RKO (cell line): Measurements from ENCODE around the gene CACTIN.
"Not testable (repeated sequence)": the region's sequence is repeated elsewhere in the genome, so short reads cannot be mapped to it uniquely, and the experiment has no call there.

Experiments
- DNase-seq: peaks from one replicate; pipeline ENCODE4 v3.0.0-alpha.2; 2016; ENCODE audit warnings: low spot score

CACTIN gene

DNA sequence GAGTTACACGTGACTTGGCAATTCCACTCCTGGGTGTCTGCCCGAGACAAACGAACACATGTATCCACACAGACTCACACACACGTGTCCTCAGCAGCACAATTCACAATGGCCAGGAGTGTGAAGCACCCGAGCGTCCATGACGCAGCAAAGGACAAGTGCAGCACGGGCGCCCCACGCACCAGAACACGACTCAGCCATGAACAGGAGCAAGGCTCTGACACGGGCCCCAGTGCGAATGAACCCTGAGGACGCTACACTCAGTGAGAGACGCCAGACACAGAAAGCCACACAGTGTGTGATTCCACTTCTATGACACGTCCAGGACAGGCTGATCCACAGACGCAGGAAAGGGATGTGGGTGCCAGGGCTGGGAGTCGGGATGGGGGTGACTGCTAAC is 37.2 kb upstream of the CACTIN start:
- no peak for DNase-seq

DNA sequence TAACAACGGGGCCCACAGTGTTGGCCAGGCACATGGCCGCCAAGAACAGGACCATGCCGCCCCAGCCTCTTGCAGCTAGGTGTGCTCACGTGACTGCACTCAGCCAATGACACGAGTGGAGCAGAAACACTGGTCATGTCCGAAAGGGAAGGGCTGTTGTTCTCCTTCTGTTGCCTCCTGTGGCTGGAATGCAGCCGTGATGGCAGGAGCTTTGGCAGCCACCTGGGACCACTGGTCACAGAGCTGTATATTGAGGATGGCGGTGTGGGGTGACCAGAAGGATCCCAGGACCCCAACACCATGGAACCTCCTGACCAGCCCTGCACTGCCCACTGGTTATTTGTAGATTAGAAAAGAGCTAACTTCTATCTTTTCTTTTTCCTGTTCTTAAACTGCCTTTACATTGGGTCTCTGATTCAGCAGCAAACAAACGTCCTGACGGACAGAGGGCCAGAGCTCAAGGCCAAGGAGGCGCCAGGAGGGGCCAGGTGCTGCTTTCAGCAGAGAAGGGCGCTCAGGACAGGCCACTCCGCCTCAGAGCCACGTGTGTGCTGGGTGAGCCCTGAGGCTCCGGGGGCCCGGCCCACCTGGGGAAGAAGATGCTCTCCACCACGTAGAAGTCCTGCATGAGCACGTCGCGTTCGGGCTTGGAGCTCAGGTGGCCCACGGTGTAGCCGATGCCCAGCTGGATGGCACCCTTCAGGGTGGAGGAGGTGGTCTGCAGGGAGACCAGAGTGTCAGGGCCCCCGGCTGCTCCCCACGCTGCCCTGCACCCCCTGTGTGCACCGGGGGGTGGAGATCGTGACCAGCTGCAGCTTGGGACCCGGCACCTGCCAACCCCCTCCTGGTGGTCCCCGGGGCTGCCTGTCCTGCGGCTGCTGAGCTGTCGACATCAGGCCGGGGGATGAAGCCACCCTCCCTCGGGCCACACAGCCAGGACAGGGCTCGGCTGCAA is 35.0 kb upstream of the CACTIN start:
- DNase-seq = no peak

DNA sequence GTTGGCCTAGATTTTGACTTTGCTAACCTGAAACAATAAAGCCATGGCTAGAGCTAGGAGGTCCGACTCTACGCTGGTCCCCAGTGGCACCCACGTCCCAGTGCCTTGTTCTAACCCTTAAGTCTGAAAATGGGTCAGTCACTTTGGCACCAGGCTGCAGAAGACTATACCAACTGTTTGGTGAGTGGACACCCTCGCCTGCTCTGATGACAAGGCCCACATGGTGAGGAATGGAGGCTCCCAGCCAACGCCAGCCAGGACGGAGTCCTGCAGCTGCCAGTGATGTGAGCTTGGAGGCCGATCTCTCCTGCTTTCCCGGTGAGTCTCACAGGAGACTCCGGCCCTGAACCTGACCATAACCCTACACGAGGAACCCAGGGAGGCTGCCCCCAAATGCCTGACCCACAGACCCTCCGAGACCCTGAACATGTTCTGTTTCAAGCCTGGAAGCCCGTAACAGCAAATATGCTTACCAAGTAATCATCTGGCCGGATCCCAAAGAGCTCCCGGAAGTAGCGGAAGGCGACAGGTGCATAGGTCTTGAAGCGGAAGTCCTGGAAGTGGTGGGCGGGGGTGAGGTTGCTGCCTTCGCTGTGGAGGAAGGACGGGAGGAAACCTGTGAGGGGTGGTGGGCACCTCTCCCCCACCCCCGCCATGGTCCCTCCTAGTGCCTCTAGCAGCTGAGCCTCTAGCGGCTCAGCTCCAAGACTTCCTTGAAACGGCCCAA is 34.1 kb upstream of the CACTIN start:
- no peak for DNase-seq

DNA sequence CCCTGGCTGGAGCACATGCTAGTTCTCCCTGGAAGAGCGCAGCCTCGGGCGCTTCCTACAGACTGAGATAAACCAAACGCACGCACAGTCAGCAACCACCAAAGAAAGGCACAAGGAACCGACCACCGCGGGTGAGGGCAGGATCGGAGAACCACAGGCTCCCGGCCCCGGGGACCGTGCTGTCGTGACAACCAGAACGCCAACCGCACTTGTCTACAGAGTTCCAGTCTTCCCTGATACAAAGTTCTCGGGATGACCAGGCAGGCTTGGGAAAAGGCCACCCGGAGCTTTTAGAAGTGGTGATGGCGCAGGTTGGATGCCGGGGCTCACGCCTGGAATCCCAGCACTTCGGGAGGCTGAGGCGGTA is 33.1 kb upstream of the CACTIN start:
- no peak for DNase-seq

- DNase-seq = no peak
Measured at GRCh38 chr19:3658870-3659745, 32.5 kb upstream of the CACTIN start.

GRCh38 chr19:3658004-3658869 is 31.6 kb upstream of the CACTIN start:
- DNase-seq = no peak

- DNase-seq = no peak
Measured at GRCh38 chr19:3657395-3657769, 30.8 kb upstream of the CACTIN start.

- no peak for DNase-seq
Measured at GRCh38 chr19:3656747-3657394, 30.3 kb upstream of the CACTIN start.

DNA sequence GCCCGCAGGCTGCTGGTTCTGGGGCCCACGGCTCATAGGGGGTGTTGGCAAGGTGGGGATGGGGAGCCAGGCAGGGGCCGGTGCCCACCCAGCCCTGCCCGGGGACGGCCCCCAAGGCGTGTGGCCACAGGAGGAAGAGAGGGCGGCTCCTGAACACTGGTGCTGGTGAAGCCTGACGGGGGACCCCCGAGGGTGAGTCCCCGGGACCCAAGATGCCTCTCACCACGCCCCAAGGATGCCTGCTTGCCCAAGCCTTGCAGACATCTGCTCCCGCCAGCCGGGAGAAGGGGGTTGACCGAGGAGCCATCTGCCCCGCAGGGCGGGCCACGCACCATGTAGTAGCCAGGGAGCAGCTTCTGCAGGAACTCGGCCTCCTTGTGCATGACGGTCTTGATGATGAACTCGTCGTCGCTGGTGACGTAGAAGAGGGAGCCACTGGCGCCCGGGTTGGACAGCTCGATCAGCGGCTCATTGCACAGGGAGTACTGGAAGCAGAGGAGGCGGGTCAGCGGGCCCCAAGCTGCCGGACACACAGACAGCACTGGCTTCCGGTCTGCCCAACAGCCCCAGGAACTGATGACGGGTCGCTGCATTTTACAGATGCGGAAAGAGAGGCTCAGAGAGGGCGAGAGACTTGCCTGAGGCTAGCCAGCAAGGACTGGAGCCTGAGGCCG is 29.6 kb upstream of the CACTIN start:
- DNase-seq = no peak

GRCh38 chr19:3655402-3656072 is 28.9 kb upstream of the CACTIN start:
- DNase-seq = peak; percentile 96

GRCh38 chr19:3653865-3654513 is 27.4 kb upstream of the CACTIN start:
- DNase-seq = no peak

- no peak for DNase-seq
Measured at GRCh38 chr19:3653081-3653795, 26.6 kb upstream of the CACTIN start.

DNA sequence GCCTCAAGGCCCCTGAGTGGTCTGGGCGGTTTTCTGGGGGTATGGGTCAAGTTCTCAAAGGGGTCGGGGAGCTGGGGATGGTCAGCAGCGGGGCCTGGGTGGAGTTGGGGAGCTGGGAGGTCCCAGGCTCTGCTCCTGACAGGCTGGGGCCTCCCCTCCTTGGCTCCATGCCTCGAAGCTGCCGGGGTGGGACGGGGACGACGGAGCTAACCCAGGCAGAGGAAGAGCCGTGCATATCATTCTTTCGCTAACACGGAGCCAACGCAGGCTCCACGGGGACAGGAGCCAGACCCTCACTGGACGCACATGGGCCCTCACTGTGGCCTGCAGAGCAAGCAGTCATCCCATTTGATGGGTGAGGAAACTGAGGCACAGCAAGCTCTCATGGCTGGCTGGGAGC is 25.8 kb upstream of the CACTIN start:
- DNase-seq = no peak

DNA sequence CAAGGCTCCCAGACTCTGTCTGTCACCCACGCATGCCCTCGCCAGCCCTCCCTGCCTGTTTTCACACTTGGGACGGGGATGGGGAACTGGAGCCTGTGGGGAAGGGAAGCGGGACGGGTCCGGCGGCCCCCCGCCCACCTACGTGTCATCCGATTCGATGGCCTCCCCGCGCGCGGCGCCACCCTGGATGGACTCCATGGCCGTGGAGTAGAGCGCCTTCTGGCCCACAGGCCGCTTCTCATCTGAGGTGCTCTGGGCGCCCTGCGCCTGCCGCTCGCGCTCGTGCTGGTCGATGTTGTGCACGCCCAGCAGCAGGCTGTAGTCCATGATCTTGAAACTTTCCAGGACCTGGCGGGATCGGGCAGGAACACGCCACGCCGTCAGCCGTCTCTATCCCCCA is 25.1 kb upstream of the CACTIN start:
- DNase-seq = no peak

GRCh38 chr19:3649888-3650287 is 23.3 kb upstream of the CACTIN start:
- no peak for DNase-seq

DNA sequence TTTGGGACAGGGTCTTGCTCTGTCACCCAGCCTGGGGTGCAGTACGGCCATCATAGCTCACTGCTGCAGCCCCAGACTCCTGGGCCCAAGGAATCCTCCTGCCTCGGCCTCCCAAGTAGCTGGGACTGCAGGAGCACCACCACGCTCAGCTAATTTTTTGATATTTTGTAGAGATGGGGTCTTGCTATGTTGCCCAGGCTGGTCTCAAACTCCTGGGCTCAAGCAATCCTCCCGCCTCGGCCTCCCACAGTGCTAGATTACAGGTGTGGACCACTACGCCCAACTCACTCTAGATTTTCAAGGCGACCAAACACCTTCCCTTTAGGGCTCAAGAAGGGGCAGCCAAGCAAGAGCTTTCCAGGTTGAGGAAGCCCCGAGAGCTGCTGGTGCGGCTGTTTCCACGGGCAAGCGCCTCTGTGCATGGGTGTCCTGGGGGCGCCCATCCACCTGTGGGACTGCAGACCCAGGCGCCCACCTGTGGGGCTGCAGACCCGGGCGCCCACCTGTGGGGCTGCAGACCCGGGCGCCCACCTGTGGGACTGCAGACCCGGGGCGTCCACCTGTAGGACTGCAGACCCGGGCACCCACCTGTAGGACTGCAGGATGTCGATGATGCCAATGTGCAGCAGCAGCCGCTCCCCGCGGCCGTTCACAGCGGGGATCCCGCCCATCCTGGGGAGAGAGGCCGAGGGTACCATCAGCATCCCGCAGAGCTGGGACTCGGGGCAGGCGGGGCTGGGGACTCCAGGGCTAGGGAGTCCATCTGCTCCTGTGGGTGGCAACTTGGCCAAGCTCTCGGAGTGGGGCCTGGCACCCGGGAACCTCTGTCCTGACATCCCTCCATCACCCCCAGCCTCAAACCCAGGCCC is 21.7 kb upstream of the CACTIN start:
- no peak for DNase-seq

DNA sequence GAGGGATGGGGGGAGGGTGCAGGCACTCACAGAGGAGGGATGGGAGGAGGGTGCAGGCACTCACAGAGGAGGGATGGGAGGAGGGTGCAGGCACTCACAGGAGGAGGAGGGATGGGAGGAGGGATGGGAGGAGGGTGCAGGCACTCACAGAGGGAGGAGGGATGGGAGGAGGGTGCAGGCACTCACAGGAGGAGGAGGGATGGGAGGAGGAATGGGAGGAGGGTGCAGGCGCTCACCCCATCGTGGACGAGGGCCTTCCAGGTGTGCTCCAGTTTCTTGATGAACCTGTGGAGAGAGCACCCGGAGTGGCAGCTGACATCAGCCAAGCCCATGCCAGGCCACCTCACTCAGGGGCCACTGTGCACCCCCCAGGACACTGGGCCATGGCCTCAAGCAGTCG is 20.5 kb upstream of the CACTIN start:
- not testable (repeated sequence) for DNase-seq
